RPMI8226 (cell line): ENCODE measurements around the gene HS1BP3.

Source experiments
- DNase-seq: peaks from one replicate; pipeline ENCODE4 v3.0.0-alpha.2; 2015

The HS1BP3 gene

GRCh38 chr2:20582600-20583221 is 68.2 kb downstream of the HS1BP3 start:
- no peak for DNase-seq

- no peak for DNase-seq
These were observed 70.0 kb downstream of the HS1BP3 start for GRCh38 chr2:20580690-20581437.

GRCh38 chr2:20579866-20580265 is 71.0 kb downstream of the HS1BP3 start:
- DNase-seq = no peak

GRCh38 chr2:20578895-20579825 is 71.7 kb downstream of the HS1BP3 start:
- no peak for DNase-seq

- no peak for DNase-seq
These were observed 72.5 kb downstream of the HS1BP3 start for GRCh38 chr2:20578266-20578894.

GRCh38 chr2:20577495-20578235 is 73.2 kb downstream of the HS1BP3 start:
- no peak for DNase-seq

- peak; percentile 85 for DNase-seq
These were observed 74.2 kb downstream of the HS1BP3 start for GRCh38 chr2:20576598-20577115.

GRCh38 chr2:20575935-20576597 is 74.8 kb downstream of the HS1BP3 start:
- no peak for DNase-seq

- DNase-seq = no peak
These were observed 75.5 kb downstream of the HS1BP3 start for GRCh38 chr2:20575414-20575813.

GRCh38 chr2:20574930-20575329 is 76.0 kb downstream of the HS1BP3 start:
- DNase-seq = no peak

- DNase-seq = no peak
These were observed 76.4 kb downstream of the HS1BP3 start for GRCh38 chr2:20574423-20574911.

GRCh38 chr2:20573620-20574422 is 77.1 kb downstream of the HS1BP3 start:
- DNase-seq = no peak

- no peak for DNase-seq
These were observed 78.7 kb downstream of the HS1BP3 start for GRCh38 chr2:20572221-20572620.

- DNase-seq = no peak
These were observed 79.2 kb downstream of the HS1BP3 start for GRCh38 chr2:20571644-20572215.

- DNase-seq = no peak
These were observed 79.7 kb downstream of the HS1BP3 start for GRCh38 chr2:20571231-20571630.

- DNase-seq = no peak
These were observed 80.6 kb downstream of the HS1BP3 start for GRCh38 chr2:20570249-20570648.

- DNase-seq = no peak
These were observed 81.3 kb downstream of the HS1BP3 start for GRCh38 chr2:20569464-20570223.

GRCh38 chr2:20568501-20569463 is 82.1 kb downstream of the HS1BP3 start:
- DNase-seq = no peak
